ENCODE results near the gene LTC4S.
A peak's percentile ranks its signal among the peaks of the same experiment; 100 is the strongest.

LTC4S gene

DNA sequence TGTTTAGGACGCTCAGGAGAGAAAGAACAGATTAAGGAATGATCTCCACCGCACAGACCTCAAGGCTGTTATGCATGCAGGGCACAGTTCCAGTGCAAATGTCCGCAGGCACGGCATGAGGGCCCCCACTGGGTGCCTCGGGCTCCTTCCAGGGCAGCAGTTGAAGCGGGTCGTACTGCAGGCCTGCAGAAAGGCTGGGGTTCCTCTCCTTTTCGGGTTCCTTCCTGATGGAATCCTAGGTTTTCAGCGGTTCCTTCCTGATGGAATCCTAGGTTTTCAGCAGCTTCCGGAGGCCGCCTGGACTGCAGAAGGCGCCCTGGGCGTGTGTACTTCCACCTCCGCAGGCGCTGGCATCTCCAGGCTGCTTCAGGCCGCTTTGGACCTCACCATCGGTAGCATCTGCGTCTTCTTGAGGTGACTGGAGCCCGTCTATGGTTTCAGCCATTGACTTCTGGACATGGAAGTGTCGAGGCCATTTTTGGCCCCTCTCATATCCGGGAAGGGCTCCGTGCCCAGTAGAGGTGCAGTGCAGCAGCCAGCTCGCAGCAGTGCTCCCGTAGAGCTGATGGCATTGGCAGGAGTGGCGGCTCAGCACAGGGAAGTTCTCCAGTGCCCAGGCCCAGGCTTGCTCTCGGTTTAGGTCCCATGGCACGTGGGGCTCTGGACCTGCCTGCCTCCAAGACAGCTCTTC lies 18.5 kb downstream of the LTC4S start:
- DNase-seq (ENCODE audit: low spot score): no peak

DNA sequence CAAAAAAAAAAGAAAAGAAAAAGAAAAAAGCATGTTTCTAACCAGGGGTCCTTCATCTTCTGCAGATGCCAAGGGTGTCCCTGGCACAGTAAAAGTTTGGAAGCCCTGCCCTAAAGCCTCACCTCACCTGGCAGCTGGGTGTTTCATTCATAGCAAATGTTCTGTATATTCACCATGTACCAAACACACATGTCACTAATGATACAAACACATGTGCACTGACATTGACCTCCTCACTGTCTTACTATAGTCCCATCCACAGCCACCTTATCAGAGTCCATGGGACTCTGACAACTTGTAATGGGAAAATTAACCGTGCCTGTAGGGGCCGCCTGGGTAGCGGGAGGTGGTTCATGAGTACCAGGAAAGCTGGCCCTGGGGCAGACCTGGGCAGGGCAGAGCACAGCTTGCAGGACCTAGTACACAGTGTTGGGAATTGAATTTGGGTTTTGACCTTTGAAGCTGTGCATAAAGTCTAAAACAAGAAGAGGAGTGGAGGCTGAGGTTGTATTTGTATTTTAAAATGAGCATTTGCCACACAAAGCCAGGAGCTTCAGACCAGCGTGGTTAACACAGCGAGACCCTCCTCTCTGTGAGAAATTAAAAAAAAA lies 19.3 kb downstream of the LTC4S start:
- DNase-seq (ENCODE audit: low spot score): no peak

- no peak for DNase-seq (ENCODE audit: low spot score)
These were observed 20.3 kb downstream of the LTC4S start for GRCh38 chr5:179814090-179814489.

GRCh38 chr5:179815491-179816249 lies 21.9 kb downstream of the LTC4S start:
- no peak for DNase-seq (ENCODE audit: low spot score)

DNA sequence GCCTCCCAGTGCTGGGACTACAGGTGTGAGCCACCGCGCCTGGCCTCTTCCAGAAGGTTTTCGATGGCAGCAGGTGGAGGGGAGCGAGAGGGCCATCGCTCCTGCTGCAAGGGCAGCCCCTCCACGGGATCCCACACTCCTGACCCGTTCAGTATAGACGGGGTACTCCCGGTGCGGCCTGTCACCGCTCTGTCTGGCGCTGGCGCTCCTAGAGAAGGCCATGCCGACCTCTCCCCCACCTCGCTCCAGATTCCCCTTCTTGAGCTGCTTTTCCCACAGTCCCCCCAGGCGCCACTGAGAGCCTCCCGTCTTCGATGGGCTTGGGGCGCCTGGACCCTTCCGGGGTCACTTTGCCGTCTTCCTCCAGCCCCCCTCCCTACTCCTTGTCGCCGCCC lies 22.6 kb downstream of the LTC4S start:
- DNase-seq (ENCODE audit: low spot score): no peak

DNA sequence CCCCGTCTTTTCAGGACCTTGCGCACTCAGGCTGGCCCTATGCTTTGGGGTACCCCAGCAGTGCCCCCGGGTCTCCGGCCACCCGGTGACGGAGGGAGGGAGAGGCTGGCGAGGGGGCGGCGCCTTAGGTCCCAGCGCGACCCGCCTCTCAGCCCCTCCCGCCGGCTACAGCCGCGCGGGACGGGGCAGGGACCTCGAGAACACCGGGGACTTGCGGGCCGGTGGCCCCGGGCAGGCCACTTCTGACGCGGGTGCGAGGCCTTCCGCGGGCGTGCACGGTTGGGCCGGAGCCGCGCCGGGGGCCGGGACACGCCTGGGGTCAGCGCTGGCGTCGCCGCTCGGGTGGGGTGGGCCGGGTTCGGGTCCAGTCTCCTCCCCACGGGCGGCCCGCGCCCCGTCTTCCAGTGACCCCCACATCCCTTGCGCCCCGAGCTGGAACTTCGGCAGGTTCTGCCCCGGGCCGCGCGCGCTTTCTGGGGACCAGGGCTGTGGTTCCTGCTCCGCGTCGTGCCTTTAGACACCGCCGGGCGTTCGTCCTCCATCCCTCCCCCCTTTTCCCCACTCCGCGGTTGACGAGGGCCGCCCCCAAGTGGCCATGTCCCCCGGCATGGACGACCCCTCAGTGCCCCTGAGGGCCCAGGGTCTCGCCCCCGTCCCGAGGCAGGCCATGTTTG lies 23.1 kb downstream of the LTC4S start:
- DNase-seq (ENCODE audit: low spot score): no peak

- DNase-seq (ENCODE audit: low spot score): no peak
These were observed 23.7 kb downstream of the LTC4S start for GRCh38 chr5:179817470-179817840.

DNA sequence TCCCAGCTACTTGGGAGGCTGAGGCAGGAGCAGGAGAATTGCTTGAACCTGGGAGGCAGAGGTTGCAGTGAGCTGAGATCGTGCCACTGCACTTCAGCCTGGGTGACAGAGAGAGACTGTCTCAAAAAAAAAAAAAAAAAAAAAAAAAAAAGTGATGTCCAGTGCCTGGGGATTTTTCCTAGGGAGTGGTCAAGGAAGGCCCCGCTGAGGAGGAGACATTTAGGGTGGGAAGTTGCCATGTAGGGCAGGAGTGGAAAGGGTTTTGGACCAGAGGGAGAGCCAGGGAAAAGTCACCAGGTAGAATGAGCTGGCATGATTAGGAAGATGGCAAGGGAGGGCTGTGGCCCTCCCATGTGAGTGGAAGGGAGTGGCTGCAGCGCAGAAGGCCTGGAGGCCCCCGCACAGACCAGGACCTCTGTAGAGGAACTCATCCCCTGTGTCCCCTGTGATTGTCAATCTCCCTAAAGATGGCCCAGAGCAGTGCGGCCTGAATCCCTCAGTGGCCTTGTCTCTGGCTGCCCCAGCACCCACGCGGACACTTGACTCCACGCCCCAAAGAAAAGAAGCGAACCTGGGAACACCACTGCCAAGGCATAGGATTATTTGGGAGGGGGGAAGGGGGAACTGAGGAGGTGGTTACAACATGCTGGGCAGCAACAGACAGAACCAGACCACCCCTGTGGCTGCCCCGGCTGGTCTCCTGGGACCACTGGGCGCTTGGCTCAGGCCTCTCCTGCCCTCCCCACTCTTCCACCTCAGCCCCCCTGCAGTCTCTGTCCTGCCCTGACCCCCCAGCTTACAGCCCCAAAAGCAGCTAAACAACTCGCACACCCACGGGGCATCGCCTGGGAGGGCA lies 24.3 kb downstream of the LTC4S start:
- DNase-seq (ENCODE audit: low spot score): no peak

DNA sequence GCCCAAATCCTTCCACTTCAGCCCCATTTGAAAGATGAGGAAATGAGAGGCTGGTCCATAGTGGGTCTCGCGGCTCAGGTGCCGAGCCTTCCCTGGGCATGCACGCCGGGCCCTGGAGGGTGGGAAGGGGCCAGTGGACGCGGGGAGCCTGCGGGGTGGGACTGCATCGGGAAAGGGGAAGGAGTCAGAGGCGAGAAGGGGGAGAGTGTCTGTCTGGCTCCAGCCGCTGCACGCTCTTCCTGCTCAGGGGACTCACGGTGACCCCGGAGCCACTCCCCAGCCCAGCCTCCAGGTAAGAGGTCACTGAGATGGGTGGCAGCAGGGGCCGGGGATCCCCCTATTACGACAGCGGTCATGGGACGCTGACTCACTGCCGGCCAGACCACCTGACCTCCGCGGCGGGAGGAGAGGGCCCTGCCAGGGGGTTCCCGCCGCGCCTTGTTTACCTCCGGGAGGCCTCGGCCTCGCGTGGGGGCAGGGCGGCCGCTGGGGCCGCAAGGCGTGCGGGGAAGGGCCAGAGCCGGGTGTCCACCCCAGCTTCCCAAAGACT lies 25.0 kb downstream of the LTC4S start:
- peak; percentile 85 for DNase-seq (ENCODE audit: low spot score)

DNA sequence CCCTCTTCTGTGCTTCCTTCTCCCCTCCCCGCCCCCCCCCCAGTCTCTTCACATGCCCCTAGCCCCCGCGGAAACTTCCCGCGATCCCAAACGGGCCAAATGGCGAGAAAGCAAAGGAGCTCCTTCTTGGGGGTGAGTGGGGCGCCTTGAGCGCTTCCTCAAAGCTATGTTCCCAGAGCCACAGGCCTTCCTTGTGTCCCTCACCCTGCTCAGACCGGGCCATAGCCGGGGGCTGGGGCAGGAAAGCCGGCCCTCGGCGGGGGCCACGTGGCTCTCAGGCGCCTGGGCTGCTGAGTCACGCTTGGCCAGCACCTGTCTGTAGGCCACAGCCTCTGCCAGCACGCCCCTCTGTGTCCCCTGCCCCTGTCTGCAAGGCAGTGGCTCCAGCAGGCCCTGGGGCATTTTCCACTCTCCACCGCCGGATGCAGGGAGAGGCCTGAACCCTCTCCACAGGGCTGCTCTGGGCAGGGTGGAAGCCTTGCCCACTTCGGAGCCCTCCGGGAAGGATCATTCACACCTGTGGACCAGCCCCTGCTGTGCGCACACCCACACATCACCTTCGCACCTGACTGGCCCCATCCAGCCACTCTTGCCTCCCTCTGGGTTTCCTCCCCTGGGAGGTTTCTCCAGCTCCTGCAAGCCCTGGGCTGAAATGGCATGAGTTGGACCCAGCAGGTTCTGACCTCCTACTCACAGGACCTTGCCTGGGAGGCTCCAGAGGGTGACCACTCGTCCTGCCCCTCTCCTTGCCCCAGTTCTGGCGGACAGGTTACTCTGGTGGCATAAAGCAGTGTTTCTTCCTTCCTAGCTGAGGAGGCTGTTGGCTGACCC lies 25.7 kb downstream of the LTC4S start:
- peak; percentile 46 for DNase-seq (ENCODE audit: low spot score)

DNA sequence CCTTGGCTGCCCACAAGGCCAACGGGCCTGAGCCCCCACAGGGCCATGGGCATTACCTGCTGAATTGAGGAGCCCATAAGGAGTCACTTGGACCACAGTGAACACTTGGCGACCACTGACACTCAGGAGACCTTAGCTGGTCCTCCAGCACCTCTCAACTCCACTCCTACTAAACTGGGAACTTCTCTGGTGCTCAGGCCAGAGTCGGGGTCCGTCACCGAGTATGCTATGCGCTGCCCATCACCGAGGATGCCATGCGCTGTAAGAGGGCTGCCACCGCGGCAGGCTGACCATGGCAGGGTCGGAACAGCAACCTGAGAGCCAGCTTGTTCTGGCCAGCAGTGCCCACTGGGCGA lies 26.3 kb downstream of the LTC4S start:
- no peak for DNase-seq (ENCODE audit: low spot score)

DNA sequence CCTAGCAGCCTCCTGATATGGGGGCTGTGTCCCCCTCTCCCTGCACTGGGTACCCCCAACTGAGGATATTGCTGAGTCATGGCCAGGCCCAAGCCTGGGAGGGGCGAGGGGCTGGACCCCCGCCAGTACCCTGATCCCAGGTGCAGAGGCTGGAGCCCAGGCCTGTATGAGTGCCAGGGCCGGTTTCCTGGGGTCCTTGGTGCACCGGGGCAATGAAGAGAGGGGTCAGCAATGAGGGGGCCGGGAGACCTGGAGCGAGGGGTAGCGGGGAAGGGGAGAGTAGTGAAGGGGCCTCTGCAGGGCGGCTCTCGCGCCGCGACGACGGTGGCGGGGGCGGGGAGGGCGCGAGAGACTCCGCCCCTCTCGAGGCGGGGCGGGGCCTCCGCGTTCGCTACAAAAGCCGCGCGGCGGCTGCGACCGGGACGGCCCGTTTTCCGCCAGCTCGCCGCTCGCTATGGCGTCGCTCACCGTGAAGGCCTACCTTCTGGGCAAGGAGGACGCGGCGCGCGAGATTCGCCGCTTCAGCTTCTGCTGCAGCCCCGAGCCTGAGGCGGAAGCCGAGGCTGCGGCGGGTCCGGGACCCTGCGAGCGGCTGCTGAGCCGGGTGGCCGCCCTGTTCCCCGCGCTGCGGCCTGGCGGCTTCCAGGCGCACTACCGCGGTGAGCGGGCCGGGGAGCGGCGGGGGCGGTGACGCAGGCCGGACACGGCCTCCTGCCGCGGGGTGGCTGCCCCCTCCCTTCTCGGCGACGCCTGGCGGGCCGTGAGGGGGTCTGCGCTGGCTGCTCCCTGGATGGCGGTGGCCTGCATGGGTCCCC lies 26.9 kb downstream of the LTC4S start, which contains the start of gene SQSTM1:
SQSTM1 (plus strand) TSS at position 423 of the 815 bp plus-strand sequence; CDS start at position 455, 32 bp downstream.
- peak; percentile 81 for DNase-seq (ENCODE audit: low spot score)

- peak; percentile 85 for DNase-seq (ENCODE audit: low spot score)
These were observed 27.7 kb downstream of the LTC4S start for GRCh38 chr5:179821298-179822058.

DNA sequence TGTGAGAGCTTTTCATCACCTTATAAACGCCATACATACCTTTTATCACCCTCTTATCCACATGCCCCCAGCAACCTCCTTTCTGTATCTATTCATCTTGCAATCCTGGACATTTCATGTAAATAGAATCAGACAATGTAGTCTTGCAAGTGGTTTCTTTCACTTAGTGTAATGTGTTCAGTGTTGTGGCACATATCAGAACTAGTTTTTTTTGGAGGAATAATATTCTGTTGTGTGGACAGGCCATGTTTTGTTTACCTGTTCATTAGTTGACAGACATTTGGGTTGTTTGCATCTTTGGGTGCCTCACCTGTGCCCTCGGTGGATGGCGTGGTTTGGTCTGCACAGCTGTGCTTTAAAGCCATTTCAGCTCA lies 28.3 kb downstream of the LTC4S start:
- no peak for DNase-seq (ENCODE audit: low spot score)

- DNase-seq (ENCODE audit: low spot score): no peak
These were observed 28.7 kb downstream of the LTC4S start for GRCh38 chr5:179822444-179822990.

- DNase-seq (ENCODE audit: low spot score): no peak
These were observed 30.4 kb downstream of the LTC4S start for GRCh38 chr5:179823937-179824744.

DNA sequence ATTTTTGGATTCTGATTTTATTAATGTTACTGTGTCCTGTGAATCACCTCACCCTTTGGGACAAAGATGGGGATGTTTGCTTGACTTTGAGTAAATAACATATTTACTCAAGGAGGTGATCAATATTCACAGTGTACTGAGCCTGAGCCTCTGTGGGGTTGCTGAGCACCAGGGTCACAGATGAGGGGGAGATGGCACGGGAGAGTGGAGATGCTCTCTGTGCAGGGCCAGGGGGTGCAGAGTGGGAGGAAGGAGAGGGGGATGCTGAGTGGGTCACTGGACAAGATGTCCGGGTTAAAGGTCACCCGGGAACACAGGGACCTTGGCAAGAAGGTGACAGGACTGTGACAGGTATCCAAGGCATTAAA lies 30.9 kb downstream of the LTC4S start:
- no peak for DNase-seq (ENCODE audit: low spot score)

DNA sequence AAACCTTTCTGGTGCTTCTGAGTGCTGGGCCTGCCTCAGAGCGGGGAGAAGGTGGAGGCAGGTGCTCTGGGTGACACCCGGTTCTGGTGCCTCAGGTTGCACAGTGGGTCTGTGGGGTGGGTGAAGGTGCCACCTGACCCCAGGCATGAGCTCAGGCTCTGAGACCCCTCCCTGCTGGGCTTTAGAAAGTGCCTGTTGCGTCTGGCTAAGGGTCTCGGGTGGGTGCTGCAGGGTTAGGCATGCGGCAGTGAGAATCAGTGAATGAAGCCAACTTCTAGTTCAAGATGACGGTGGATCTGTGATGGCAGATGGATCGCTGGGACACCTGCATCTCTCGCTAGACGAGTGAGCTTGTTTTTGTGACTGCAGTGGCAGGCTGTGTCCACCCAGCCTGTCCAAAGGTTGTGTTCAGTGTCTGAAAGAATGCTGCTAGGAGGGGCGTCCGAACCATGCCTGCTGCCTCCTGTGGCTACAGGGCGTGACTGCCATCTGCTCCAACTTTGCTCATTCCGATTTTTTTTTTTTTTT lies 31.9 kb downstream of the LTC4S start:
- DNase-seq (ENCODE audit: low spot score): no peak

Data from NAMALWA (cell line).